CD8-positive, alpha-beta memory T cell (primary cell): ENCODE results near the gene TRRAP. TPM values are rescaled to one million over a fixed set of nuclear protein-coding genes. Genes with fewer than 3 reads are reported as not detected.
A peak's percentile ranks its signal among the peaks of the same experiment; 100 is the strongest.

Source experiments
- CTCF ChIA-PET: fragments of 350-600 bp; sonication (Branson Sonifier 250); formaldehyde crosslinking; loops from one replicate; lab custom pipeline; 2021; ENCODE audit warnings: antibody characterized with exemption; lab: Charles Lee
- POLR2A ChIA-PET: fragments of 350-600 bp; sonication (Branson Sonifier 250); formaldehyde crosslinking; loops from one replicate; lab custom pipeline; 2021; ENCODE audit warnings: antibody characterized with exemption; lab: Charles Lee
- DNase-seq, 5 donors: peaks; one replicate each; pipeline versions ENCODE4 v3.0.0 to v3.0.0-alpha.2; 2020 to 2022; ENCODE audit warnings: mixed read lengths in 1 of 5
- H3K27ac ChIP-seq: one replicate; pipeline ENCODE4 v1.7.0; 2013; ENCODE audit warnings: low read depth, mild to moderate bottlenecking, low read length, moderate library complexity
- H3K27me3 ChIP-seq: 2 replicates; pipeline ENCODE4 v1.7.0; 2013; ENCODE audit warnings: low read length, mild to moderate bottlenecking; ENCODE audit not compliant: insufficient read depth, poor library complexity, severe bottlenecking
- H3K36me3 ChIP-seq: 2 replicates; pipeline ENCODE4 v1.7.0; 2013; ENCODE audit warnings: mild to moderate bottlenecking, low read length, moderate library complexity; ENCODE audit not compliant: insufficient read depth
- H3K4me1 ChIP-seq: 2 replicates; pipeline ENCODE4 v1.7.0; 2013; ENCODE audit warnings: mild to moderate bottlenecking, low read length, moderate library complexity; ENCODE audit not compliant: insufficient read depth
- H3K4me3 ChIP-seq: 2 replicates; pipeline ENCODE4 v1.7.0; 2013; ENCODE audit warnings: mild to moderate bottlenecking, low read length
- H3K9me3 ChIP-seq: 2 replicates; pipeline ENCODE4 v1.7.0; 2013; ENCODE audit warnings: mild to moderate bottlenecking, low read length
- H3K27ac Mint-ChIP-seq, 8 donors: one replicate each; pipeline ENCODE4 v1.8.0; 2020 to 2021; ENCODE audit warnings: mixed read lengths in 8 of 8, mild to moderate bottlenecking in 6 of 8, inconsistent platforms in 3 of 8, moderate library complexity in 3 of 8
- H3K27me3 Mint-ChIP-seq, 2 donors: one replicate each; pipeline ENCODE4 v1.8.0; 2020 to 2021; ENCODE audit warnings: mixed read lengths in 2 of 2, mild to moderate bottlenecking in 1 of 2, moderate library complexity in 1 of 2
- H3K36me3 Mint-ChIP-seq, 3 donors: one replicate each; pipeline ENCODE4 v1.8.0; 2020 to 2021; ENCODE audit warnings: mixed read lengths in 3 of 3, inconsistent platforms in 1 of 3, mild to moderate bottlenecking in 1 of 3
- H3K4me1 Mint-ChIP-seq, 3 donors: one replicate each; pipeline ENCODE4 v1.8.0; 2020 to 2021; ENCODE audit warnings: mixed read lengths in 3 of 3, inconsistent platforms in 1 of 3, mild to moderate bottlenecking in 1 of 3
- H3K4me3 Mint-ChIP-seq, 7 donors: one replicate each; pipeline ENCODE4 v1.8.0; 2020 to 2021; ENCODE audit warnings: mixed read lengths in 7 of 7, mild to moderate bottlenecking in 6 of 7, moderate library complexity in 4 of 7, inconsistent platforms in 2 of 7
- H3K9me3 Mint-ChIP-seq, 5 donors: one replicate each; pipeline ENCODE4 v1.8.0; 2020 to 2022; ENCODE audit warnings: mixed read lengths in 5 of 5, mild to moderate bottlenecking in 3 of 5, moderate library complexity in 2 of 5, inconsistent platforms in 1 of 5
- polyA plus RNA-seq: library from polyadenylated mRNA; unstranded; fragments of 300-500 nt; fragmentation: Illumina TruSeq; gene quantifications from one replicate; pipeline ENCODE4 v1.2.3, GENCODE V29; 2021
- total RNA-seq, 2 experiments: library from RNA; stranded (reverse); gene quantifications; one replicate each; pipeline ENCODE4 v1.2.3, GENCODE V29; 2021

The TRRAP gene
- total RNA-seq, result 10 to 100 TPM; 49.6 to 51.4 TPM
- 4.6 TPM for polyA plus RNA-seq

DNA sequence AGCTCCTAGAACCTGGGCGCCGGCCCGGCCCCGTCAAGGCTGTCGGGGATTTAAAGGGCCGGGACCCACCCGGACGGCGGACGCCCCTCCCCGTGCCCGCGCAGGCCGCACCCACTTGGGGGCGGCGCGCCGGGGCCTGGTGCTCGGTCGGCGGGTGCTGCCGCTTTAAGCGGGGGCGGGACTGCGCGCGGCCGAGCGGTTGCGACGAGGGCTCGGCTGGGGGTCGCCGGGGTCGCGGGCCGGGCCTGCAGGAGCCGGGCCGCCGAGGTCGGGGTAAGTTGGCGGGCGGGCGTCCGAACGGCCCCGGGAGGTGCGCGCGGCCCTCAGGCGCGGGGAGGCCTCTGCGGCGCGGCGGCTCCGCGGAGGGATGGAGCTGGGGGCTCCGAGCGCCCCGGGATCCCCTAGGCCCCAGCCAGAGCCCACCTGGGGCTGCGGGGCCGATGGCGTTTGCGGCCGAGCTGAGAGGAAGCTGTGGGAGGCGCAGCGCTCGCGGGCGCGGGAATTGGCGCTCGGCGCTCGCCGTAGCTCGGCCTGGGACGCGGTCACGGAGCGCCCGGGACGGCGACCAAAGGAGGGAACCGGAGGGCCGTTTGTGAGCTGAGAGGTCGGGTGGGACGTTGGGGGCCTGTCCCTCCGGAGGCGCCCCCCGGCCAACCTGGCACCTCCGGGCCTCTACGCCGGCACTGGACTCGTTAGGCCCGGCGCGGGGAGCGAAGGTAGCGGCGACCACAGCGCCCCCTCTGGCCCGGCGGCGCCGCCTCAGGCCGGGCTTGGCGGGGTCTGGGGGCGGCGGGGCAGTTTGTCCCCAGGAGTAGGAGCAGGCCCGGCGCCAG lies at the start of gene TRRAP:
TSS of gene TRRAP (plus strand) at position 168 of the 833 bp plus-strand sequence. CDS start 2,619 bp downstream, outside the sequence.
- CTCF ChIA-PET, result interaction anchor here (0.6 to 1.3 kb wide), 8 partner anchors 8 to 107 kb away, joined by 3 to 7 read pairs (median 3); partner anchors contain the start of gene TMEM130
- Histone ChIP-seq H3K4me1 (peaks cover 18% of the 10 kb centered on the region), H3K27ac (peak within 1 kb of the TSS; percentile 90), H3K27me3 (no peaks in the 10 kb centered on the region), H3K4me3 (peak within 1 kb of the TSS; percentile 99), H3K9me3 (no peaks in the 10 kb centered on the region), H3K36me3 (peaks cover 19% of the 10 kb centered on the region)
- peak; percentile 60 to 85 (median 78) for DNase-seq
- POLR2A ChIA-PET, result interaction anchor here (0.9 kb wide), 1 partner anchor 52 kb away, joined by 4 read pairs; no protein-coding TSS in a partner anchor
- Mint-ChIP-seq H3K4me3 (peak within 1 kb of the TSS; percentile 94 to 99 (median 97)), H3K36me3 (peaks cover 0 to 36% (median 6%) of the 10 kb centered on the region in 3 donors), H3K4me1 (peaks cover 18 to 37% (median 20%) of the 10 kb centered on the region in 3 donors), H3K27me3 (peaks cover 5 to 8% of the 10 kb centered on the region in 2 donors), H3K27ac (peak within 1 kb of the TSS; percentile 95 to 100 (median 96)), H3K9me3 (no peaks in the 10 kb centered on the region)

DNA sequence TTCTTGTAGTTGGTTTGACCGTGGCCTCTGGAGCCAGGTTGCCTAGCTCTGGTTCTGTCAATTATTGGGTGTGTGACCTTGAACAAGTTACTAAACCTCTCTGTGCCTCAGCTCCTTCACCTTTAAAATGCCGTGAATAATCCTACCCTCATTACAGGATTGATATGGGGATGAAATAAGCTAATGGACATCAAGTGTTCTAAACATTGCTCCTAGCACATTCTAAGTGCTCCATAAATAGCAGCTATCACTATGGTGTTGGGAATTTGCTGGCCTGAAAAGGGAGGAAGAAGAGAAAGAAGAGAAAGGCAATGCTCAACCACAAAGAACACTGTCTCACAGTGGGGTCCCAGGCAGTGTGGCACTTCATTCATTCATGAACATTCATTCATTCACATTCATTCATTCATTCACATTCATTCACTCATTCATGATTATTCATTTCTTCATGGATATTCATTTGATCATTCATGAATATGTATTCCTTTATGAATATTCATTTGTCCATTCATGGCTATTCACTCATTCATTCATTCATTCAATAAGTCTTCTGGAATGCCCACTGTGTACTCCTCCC lies 47.3 kb upstream of the TRRAP start:
- Histone ChIP-seq H3K4me3 (no peak overlapping the region), H3K4me1 (no peaks in the 10 kb centered on the region), H3K27me3 (no peaks in the 10 kb centered on the region), H3K27ac (no peak overlapping the region), H3K36me3 (no peaks in the 10 kb centered on the region), H3K9me3 (no peaks in the 10 kb centered on the region)
- no peaks in the 10 kb centered on the region for H3K36me3 Mint-ChIP-seq
- no peak for DNase-seq
- H3K9me3 Mint-ChIP-seq, result no peaks in the 10 kb centered on the region
- POLR2A ChIA-PET, result no interaction called here
- H3K27me3 Mint-ChIP-seq, result peaks cover 4 to 17% of the 10 kb centered on the region in 2 donors
- H3K4me1 Mint-ChIP-seq, result no peaks in the 10 kb centered on the region
- H3K4me3 Mint-ChIP-seq, result no peak overlapping the region
- H3K27ac Mint-ChIP-seq, result peak overlapping the region in 1 of 8 donors; percentile 35
- CTCF ChIA-PET, result interaction anchor here (4.0 kb wide), 1 partner anchor 11 kb away, joined by 27 read pairs; no protein-coding TSS in a partner anchor

DNA sequence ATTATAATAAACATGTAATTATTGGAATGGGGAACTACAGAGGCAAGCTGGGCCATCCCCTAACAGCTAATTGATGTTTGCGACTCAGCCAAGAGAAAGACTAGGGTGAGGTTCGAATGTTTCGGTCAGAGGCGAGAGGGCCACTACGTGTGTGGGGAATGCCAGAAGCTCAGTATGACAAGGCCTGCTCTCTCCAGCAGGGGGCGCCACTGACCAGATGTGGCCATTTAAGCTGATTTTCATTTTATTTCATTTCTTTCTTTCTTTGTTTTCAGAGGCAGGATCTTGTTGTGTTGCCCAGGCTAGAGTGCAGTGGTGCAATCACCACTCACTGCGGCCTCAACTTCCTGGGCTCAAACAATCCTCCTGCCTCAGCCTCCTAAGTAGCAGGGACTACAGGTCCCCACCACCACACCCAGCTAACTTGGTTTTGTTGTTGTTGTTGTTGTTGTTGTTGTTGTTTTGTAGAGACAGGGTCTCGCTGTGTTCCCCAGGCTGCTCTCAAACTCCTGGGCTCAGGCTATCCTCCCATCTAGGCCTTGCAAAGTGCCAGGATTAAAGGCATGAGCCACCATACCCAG lies 46.6 kb upstream of the TRRAP start:
- Mint-ChIP-seq H3K4me3 (no peak overlapping the region), H3K27ac (no peak overlapping the region), H3K9me3 (no peaks in the 10 kb centered on the region), H3K27me3 (peaks cover 4 to 17% of the 10 kb centered on the region in 2 donors), H3K36me3 (no peaks in the 10 kb centered on the region), H3K4me1 (no peaks in the 10 kb centered on the region)
- DNase-seq, result peak in 2 of 5 donors; percentile 14 to 18
- no peak overlapping the region for H3K4me3 ChIP-seq
- H3K36me3 ChIP-seq, result no peaks in the 10 kb centered on the region
- CTCF ChIA-PET, result interaction anchor here (4.0 kb wide), 1 partner anchor 10 kb away, joined by 27 read pairs; no protein-coding TSS in a partner anchor
- POLR2A ChIA-PET, result no interaction called here
- no peak overlapping the region for H3K27ac ChIP-seq
- no peaks in the 10 kb centered on the region for H3K9me3 ChIP-seq
- H3K27me3 ChIP-seq, result no peaks in the 10 kb centered on the region
- H3K4me1 ChIP-seq, result no peaks in the 10 kb centered on the region

DNA sequence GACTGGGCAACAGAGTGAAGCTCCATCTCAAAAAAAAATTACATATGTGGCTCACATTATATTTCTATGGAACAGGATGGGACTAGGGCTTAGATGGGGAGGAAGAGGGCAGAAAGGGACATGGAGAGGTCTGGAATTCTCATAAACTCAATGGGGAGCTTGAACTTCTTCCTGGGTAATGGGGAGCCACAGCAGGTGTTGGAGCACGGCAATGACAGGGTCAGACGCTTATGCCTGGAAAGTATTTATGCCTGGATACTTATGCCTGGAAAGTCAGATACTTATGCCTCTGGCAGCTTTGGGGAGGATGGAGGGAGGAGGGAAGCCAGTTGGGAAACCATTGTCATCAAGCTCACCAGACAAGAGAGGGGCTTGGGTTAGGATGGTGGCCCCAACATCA lies 45.3 kb upstream of the TRRAP start:
- ChIA-PET CTCF (interaction anchor here (1.6 to 4.0 kb wide), 2 partner anchors 9 to 412 kb away, joined by 4 to 27 read pairs; no protein-coding TSS in a partner anchor), POLR2A (no interaction called here)
- H3K4me3 ChIP-seq, result no peak overlapping the region
- DNase-seq, result no peak
- H3K36me3 Mint-ChIP-seq, result no peaks in the 10 kb centered on the region
- no peaks in the 10 kb centered on the region for H3K36me3 ChIP-seq
- no peaks in the 10 kb centered on the region for H3K4me1 ChIP-seq
- H3K4me3 Mint-ChIP-seq, result no peak overlapping the region
- H3K27me3 Mint-ChIP-seq, result peaks cover 7 to 18% of the 10 kb centered on the region in 2 donors
- H3K27me3 ChIP-seq, result no peaks in the 10 kb centered on the region
- H3K4me1 Mint-ChIP-seq, result no peaks in the 10 kb centered on the region
- no peaks in the 10 kb centered on the region for H3K9me3 ChIP-seq
- H3K9me3 Mint-ChIP-seq, result no peaks in the 10 kb centered on the region
- H3K27ac ChIP-seq, result no peak overlapping the region
- no peak overlapping the region for H3K27ac Mint-ChIP-seq

DNA sequence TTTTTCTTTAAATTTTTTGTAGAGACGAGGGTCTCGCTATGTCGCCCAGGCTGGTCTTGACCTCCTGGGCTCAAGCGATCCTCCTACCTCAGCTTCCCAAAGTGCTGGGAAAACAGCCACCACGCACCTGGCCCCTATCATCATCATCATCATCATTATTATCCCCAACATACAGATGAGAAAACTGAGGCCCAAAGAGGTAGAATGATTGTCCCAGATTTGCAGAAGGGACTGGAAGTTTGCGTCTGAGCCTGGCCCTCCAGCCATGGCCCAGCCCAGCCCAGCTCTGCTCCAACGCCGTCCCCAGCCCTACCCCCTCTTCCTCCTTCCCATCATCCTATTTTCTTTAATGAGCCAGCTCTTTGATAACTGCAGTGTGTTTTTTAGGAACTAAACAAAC lies 43.4 kb upstream of the TRRAP start:
- ChIA-PET POLR2A (no interaction called here), CTCF (no interaction called here)
- no peak overlapping the region for H3K4me3 Mint-ChIP-seq
- no peaks in the 10 kb centered on the region for H3K4me1 Mint-ChIP-seq
- Histone ChIP-seq H3K27ac (no peak overlapping the region), H3K9me3 (no peaks in the 10 kb centered on the region), H3K27me3 (no peaks in the 10 kb centered on the region), H3K4me3 (no peak overlapping the region), H3K4me1 (no peaks in the 10 kb centered on the region), H3K36me3 (no peaks in the 10 kb centered on the region)
- no peaks in the 10 kb centered on the region for H3K36me3 Mint-ChIP-seq
- peaks cover 12 to 21% of the 10 kb centered on the region in 2 donors for H3K27me3 Mint-ChIP-seq
- no peak overlapping the region for H3K27ac Mint-ChIP-seq
- no peaks in the 10 kb centered on the region for H3K9me3 Mint-ChIP-seq
- DNase-seq, result no peak

DNA sequence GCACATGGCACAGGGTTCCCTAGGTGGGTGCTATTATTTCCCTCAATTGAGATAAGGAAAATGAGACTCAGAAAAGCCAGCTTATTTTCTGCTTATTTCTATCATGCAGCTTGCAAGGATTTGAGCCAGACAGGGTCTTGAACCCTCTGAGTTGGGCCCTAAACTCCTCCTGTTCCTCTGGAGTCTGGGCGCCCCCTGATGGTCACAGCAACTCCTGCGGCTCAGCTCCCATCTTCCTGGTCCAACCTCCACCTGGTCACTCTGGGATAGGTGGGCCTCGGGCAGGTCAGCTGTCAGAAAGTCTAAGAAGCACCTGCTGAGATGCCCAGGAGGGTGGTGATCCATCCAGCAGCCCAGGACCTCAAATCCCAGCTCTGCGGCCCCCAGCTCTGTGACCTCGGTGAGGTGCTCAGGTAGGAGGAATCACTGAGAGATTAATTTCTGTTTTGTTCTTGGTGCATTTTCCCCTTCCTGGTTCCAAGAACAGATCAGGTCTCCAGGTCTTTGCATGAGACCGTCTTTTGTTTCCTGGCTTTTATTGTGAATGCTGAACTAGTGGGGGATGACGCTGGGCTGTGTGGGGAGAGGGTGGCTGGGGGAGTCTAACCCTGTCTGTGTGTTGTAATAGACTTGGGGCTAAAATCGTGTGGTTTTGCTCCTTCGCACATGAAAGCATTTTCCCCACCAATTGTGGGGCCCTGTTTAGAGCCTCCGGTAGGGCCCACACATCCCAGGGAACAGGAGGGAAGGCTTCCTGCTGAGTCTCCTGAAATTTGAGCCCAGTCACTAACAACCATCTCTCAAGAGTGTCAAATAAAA lies 41.3 kb upstream of the TRRAP start:
- Histone ChIP-seq H3K27ac (no peak overlapping the region), H3K27me3 (no peaks in the 10 kb centered on the region), H3K4me1 (no peaks in the 10 kb centered on the region), H3K36me3 (no peaks in the 10 kb centered on the region), H3K9me3 (no peaks in the 10 kb centered on the region), H3K4me3 (no peak overlapping the region)
- Mint-ChIP-seq H3K27ac (peak overlapping the region in 1 of 8 donors; percentile 50), H3K9me3 (no peaks in the 10 kb centered on the region), H3K4me3 (no peak overlapping the region), H3K36me3 (no peaks in the 10 kb centered on the region), H3K4me1 (no peaks in the 10 kb centered on the region), H3K27me3 (peaks cover 12 to 26% of the 10 kb centered on the region in 2 donors)
- ChIA-PET CTCF (no interaction called here), POLR2A (no interaction called here)
- no peak for DNase-seq

DNA sequence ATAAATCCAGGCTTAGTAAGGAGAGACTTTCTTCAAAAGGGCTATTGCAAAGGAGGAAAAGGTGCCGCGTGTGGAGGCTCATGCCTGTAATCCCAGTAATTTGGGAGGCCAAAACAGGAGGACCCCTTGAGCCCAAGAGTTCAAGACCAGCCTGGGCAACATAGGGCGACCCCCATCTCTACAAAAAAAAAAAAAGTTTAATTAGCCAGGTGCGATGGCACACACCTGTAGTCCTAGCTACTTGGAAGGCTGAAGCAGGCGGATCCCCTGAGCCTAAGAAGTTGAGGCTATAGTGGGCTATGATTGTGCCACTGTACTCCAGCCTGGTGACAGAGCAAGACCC lies 40.7 kb upstream of the TRRAP start:
- Mint-ChIP-seq H3K27me3 (peaks cover 12 to 26% of the 10 kb centered on the region in 2 donors), H3K4me3 (no peak overlapping the region), H3K4me1 (no peaks in the 10 kb centered on the region), H3K36me3 (no peaks in the 10 kb centered on the region), H3K9me3 (no peaks in the 10 kb centered on the region), H3K27ac (no peak overlapping the region)
- H3K4me3 ChIP-seq, result no peak overlapping the region
- CTCF ChIA-PET, result no interaction called here
- no peak for DNase-seq
- POLR2A ChIA-PET, result no interaction called here
- H3K36me3 ChIP-seq, result no peaks in the 10 kb centered on the region
- no peaks in the 10 kb centered on the region for H3K27me3 ChIP-seq
- no peaks in the 10 kb centered on the region for H3K9me3 ChIP-seq
- no peak overlapping the region for H3K27ac ChIP-seq
- no peaks in the 10 kb centered on the region for H3K4me1 ChIP-seq
